Measurements from ENCODE around the gene KLHL36.

DNA sequence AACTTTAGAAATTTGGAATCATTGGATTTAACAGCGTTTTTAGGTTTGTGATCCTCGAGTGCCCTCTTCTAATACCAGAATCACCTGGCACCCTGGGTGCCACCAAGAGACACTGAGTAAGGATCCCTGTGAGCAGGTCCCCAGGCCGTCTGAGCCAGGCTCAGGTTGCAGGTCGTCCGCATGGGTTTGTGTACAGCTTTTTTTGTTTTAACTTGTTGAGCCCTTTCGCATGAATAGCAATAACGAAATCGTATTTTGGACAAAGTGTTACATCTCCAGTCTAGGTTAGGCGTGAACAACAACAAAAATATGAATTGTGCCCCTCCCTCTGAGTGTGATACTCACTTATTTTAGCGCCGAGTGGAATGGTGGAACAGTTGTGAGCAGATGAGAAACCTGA, 62.4 kb downstream of the KLHL36 start:
- TF ChIP-seq, protein P1, sequence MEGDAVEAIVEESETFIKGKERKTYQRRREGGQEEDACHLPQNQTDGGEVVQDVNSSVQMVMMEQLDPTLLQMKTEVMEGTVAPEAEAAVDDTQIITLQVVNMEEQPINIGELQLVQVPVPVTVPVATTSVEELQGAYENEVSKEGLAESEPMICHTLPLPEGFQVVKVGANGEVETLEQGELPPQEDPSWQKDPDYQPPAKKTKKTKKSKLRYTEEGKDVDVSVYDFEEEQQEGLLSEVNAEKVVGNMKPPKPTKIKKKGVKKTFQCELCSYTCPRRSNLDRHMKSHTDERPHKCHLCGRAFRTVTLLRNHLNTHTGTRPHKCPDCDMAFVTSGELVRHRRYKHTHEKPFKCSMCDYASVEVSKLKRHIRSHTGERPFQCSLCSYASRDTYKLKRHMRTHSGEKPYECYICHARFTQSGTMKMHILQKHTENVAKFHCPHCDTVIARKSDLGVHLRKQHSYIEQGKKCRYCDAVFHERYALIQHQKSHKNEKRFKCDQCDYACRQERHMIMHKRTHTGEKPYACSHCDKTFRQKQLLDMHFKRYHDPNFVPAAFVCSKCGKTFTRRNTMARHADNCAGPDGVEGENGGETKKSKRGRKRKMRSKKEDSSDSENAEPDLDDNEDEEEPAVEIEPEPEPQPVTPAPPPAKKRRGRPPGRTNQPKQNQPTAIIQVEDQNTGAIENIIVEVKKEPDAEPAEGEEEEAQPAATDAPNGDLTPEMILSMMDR (IDR thresholded peaks at IDR 0.05; ENCODE audit: insufficient read depth, low read depth, low read length), result no peak
- TF ChIP-seq EZH2 (IDR thresholded peaks at IDR 0.05; ENCODE audit: insufficient read depth, low read length), result no peak
